Hepatocyte (in vitro differentiated cells): Measurements from ENCODE around the gene ARPP21.

Source experiments
- EZH2 ChIP-seq: fragments of 200-600 bp; sonication (generic); IDR thresholded peaks from 2 replicates; pipeline ENCODE4 v1.6.1; 2016; ENCODE audit warnings: antibody characterized with exemption, mild to moderate bottlenecking, borderline replicate concordance
- EZH2phosphoT487 ChIP-seq: fragments of 200-600 bp; sonication (generic); IDR thresholded peaks from one replicate; pipeline ENCODE4 v1.6.1; 2018; ENCODE audit warnings: antibody characterized with exemption, mild to moderate bottlenecking, low read depth, moderate library complexity; ENCODE audit not compliant: unreplicated experiment, severe bottlenecking
- TF ChIP-seq, protein P1 (sequence below): fragments of 200-600 bp; sonication (generic); IDR thresholded peaks from 2 replicates; pipeline ENCODE4 v1.5.1; 2016; ENCODE audit warnings: antibody characterized with exemption, mild to moderate bottlenecking; ENCODE audit not compliant: poor library complexity

DNA sequence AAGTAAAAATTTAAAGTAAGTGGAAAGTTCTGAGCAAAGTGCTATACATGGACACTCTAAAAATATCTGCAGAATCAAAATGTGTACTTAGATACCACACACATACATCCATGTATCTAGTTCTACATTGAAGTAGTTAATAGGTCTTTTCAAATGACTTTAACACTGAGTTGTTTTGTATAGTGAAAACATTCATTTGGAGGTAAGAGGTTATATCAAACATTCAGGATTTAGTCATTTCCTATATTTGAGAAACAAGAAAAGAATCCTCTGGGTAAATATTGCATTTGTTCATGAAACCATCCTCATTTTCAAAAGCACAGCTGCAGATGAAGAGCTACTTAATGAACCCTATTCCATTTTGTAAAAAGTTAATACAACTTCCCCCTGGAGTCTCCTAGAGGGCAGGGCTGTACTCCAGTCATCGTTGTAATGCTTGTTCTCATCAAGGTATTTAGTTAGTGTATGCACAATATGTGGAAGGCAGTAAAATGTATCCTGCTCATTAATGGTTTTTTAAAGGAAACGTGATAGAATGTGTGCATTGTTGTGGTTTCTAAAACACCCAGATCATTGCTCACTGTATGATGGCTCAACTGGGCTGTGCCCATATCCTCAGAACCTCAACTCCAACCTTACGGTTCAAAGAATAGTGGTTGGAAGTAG lies 26.2 kb downstream of the ARPP21 start:
- TF ChIP-seq, protein P1, sequence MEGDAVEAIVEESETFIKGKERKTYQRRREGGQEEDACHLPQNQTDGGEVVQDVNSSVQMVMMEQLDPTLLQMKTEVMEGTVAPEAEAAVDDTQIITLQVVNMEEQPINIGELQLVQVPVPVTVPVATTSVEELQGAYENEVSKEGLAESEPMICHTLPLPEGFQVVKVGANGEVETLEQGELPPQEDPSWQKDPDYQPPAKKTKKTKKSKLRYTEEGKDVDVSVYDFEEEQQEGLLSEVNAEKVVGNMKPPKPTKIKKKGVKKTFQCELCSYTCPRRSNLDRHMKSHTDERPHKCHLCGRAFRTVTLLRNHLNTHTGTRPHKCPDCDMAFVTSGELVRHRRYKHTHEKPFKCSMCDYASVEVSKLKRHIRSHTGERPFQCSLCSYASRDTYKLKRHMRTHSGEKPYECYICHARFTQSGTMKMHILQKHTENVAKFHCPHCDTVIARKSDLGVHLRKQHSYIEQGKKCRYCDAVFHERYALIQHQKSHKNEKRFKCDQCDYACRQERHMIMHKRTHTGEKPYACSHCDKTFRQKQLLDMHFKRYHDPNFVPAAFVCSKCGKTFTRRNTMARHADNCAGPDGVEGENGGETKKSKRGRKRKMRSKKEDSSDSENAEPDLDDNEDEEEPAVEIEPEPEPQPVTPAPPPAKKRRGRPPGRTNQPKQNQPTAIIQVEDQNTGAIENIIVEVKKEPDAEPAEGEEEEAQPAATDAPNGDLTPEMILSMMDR = no peak
- no peak for TF ChIP-seq EZH2phosphoT487
- TF ChIP-seq EZH2 = no peak
